Upper lobe of left lung (tissue), 6 donors: Measurements from ENCODE around the gene MYL10. TPM values are rescaled to one million over a fixed set of nuclear protein-coding genes. Genes with fewer than 3 reads are reported as not detected.

Experiments
- ATAC-seq, 2 donors: fragments of 200-7000 bp; cut with Tn5 transposase; one replicate each; pipeline ENCODE4 v1.9.1; 2022; ENCODE audit warnings: mild to moderate bottlenecking in 2 of 2, moderate library complexity in 2 of 2; ENCODE audit not compliant: low FRiP score in 2 of 2
- DNase-seq, 2 donors: peaks; one replicate each; pipeline ENCODE4 v3.0.0-alpha.2; 2019 to 2020
- H3K27ac ChIP-seq, 4 donors: fragments of 200-600 bp; sonication (generic); one replicate each; pipeline ENCODE4 v1.5.1; 2016 to 2019
- H3K27me3 ChIP-seq, 4 donors: fragments of 200-600 bp; sonication (generic); one replicate each; pipeline ENCODE4 v1.5.1; 2017 to 2019
- H3K36me3 ChIP-seq, 4 donors: fragments of 200-600 bp; sonication (generic); one replicate each; pipeline ENCODE4 v1.5.1; 2016 to 2019
- H3K4me1 ChIP-seq, 4 donors: fragments of 200-600 bp; sonication (generic); one replicate each; pipeline ENCODE4 v1.5.1; 2018 to 2019
- H3K4me3 ChIP-seq, 4 donors: fragments of 200-600 bp; sonication (generic); one replicate each; pipeline ENCODE4 v1.5.1; 2017 to 2019; ENCODE audit warnings: mild to moderate bottlenecking in 2 of 4, moderate library complexity in 1 of 4
- H3K9me3 ChIP-seq, 4 donors: fragments of 200-600 bp; sonication (generic); one replicate each; pipeline ENCODE4 v1.5.1; 2018 to 2019
- CTCF ChIP-seq, 6 experiments: fragments of 450-650 bp in 4 of 6; fragments of 200-600 bp in 2 of 6; sonication (generic) in 2 of 6; IDR thresholded peaks; one replicate each; pipeline ENCODE4 v1.5.1; 2016 to 2019; ENCODE audit warnings: antibody characterized with exemption in 6 of 6
- EP300 ChIP-seq, 4 donors: sonication (generic); formaldehyde crosslinking; IDR thresholded peaks; one replicate each; pipeline ENCODE4 v1.5.1; 2017; ENCODE audit warnings: antibody characterized with exemption in 4 of 4, control low read depth in 2 of 4
- POLR2A ChIP-seq, 4 donors: fragments of 450-650 bp; IDR thresholded peaks; one replicate each; pipeline ENCODE4 v1.5.1; 2016 to 2017; ENCODE audit warnings: antibody characterized with exemption in 4 of 4, mild to moderate bottlenecking in 2 of 4
- POLR2AphosphoS5 ChIP-seq, 2 donors: sonication (generic); formaldehyde crosslinking; IDR thresholded peaks; one replicate each; pipeline ENCODE4 v1.5.1; 2017; ENCODE audit warnings: antibody characterized with exemption in 2 of 2
- WGBS, 2 donors: methylation state at CpG; one replicate each; pipeline ENCODE4 v1.1.5; 2017 to 2018; 5-methylcytosine and 5-hydroxymethylcytosine counted together
- total RNA-seq, 6 donors: library from RNA; depleted of rRNA in 4 of 6; stranded (reverse); fragments of >200 nt in 4 of 6; gene quantifications; one replicate each; pipeline versions ENCODE4 v1.1.0 to v1.2.1, GENCODE V29; 2016 to 2021
- donor health status: DM: no; HTN: no; CAD: no; lungs with moderate emphysema.
- donor health status: DM: no; HTN: yes; CAD: no; lungs with severe emphysema.

The MYL10 gene
- total RNA-seq, 6 donors from 2014 or later = not detected

- Histone ChIP-seq H3K9me3 (no peaks in the 10 kb centered on the region), H3K27ac (no peak overlapping the region), H3K27me3 (no peaks in the 10 kb centered on the region), H3K4me1 (no peaks in the 10 kb centered on the region), H3K36me3 (no peaks in the 10 kb centered on the region), H3K4me3 (no peak overlapping the region)
- no peak for DNase-seq
- WGBS, 2 donors = 84 to 86% methylated on average over 6 of the region's 6 CpGs
- ATAC-seq = no peak
- TF ChIP-seq EP300 (IDR thresholded peaks at IDR 0.05) = no peak
- no peak for TF ChIP-seq POLR2A (IDR thresholded peaks at IDR 0.05)
- no peak for TF ChIP-seq CTCF (IDR thresholded peaks at IDR 0.05)
- no peak for TF ChIP-seq POLR2AphosphoS5 (IDR thresholded peaks at IDR 0.05)
Observed at GRCh38 chr7:101663747-101664146, 34.7 kb upstream of the MYL10 start.

GRCh38 chr7:101662447-101662998 is 33.4 kb upstream of the MYL10 start:
- no peaks in the 10 kb centered on the region for H3K4me1 ChIP-seq
- no peaks in the 10 kb centered on the region for H3K36me3 ChIP-seq
- 54% methylated on average over 9 of the region's 9 CpGs for WGBS, 2 donors
- H3K27me3 ChIP-seq = no peaks in the 10 kb centered on the region
- ATAC-seq (no peak), DNase-seq (no peak)
- H3K4me3 ChIP-seq = no peak overlapping the region
- TF ChIP-seq CTCF (IDR thresholded peaks at IDR 0.05) (no peak), POLR2A (IDR thresholded peaks at IDR 0.05) (no peak), EP300 (IDR thresholded peaks at IDR 0.05) (no peak), POLR2AphosphoS5 (IDR thresholded peaks at IDR 0.05) (no peak)
- H3K27ac ChIP-seq = no peak overlapping the region
- H3K9me3 ChIP-seq = no peaks in the 10 kb centered on the region

- no peak for TF ChIP-seq POLR2A (IDR thresholded peaks at IDR 0.05)
- no peak for TF ChIP-seq EP300 (IDR thresholded peaks at IDR 0.05)
- no peak for TF ChIP-seq POLR2AphosphoS5 (IDR thresholded peaks at IDR 0.05)
- TF ChIP-seq CTCF (IDR thresholded peaks at IDR 0.05) = no peak
- Histone ChIP-seq H3K27ac (no peak overlapping the region), H3K27me3 (no peaks in the 10 kb centered on the region), H3K36me3 (no peaks in the 10 kb centered on the region), H3K4me1 (no peaks in the 10 kb centered on the region), H3K9me3 (no peaks in the 10 kb centered on the region), H3K4me3 (no peak overlapping the region)
- DNase-seq (no peak), ATAC-seq (no peak)
- WGBS, 2 donors = 84 to 89% methylated on average over 2 of the region's 2 CpGs
Observed at GRCh38 chr7:101659706-101660105, 30.6 kb upstream of the MYL10 start.

GRCh38 chr7:101657171-101657570 is 28.1 kb upstream of the MYL10 start:
- Histone ChIP-seq H3K36me3 (no peaks in the 10 kb centered on the region), H3K9me3 (no peaks in the 10 kb centered on the region), H3K27me3 (no peaks in the 10 kb centered on the region), H3K4me1 (no peaks in the 10 kb centered on the region), H3K27ac (no peak overlapping the region), H3K4me3 (no peak overlapping the region)
- WGBS, 2 donors = 79 to 89% methylated on average over 5 of the region's 5 CpGs
- TF ChIP-seq POLR2A (IDR thresholded peaks at IDR 0.05) = no peak
- TF ChIP-seq EP300 (IDR thresholded peaks at IDR 0.05) = no peak
- TF ChIP-seq CTCF (IDR thresholded peaks at IDR 0.05) = no peak
- TF ChIP-seq POLR2AphosphoS5 (IDR thresholded peaks at IDR 0.05) = no peak
- no peak for DNase-seq
- ATAC-seq = no peak

GRCh38 chr7:101651112-101651511 is 22.0 kb upstream of the MYL10 start:
- no peak for DNase-seq
- H3K4me1 ChIP-seq = no peaks in the 10 kb centered on the region
- WGBS, 2 donors = 65 to 70% methylated on average over 4 of the region's 4 CpGs
- H3K27me3 ChIP-seq = no peaks in the 10 kb centered on the region
- no peak for ATAC-seq
- no peaks in the 10 kb centered on the region for H3K9me3 ChIP-seq
- no peak for TF ChIP-seq EP300 (IDR thresholded peaks at IDR 0.05)
- no peak for TF ChIP-seq POLR2AphosphoS5 (IDR thresholded peaks at IDR 0.05)
- no peak for TF ChIP-seq CTCF (IDR thresholded peaks at IDR 0.05)
- no peak for TF ChIP-seq POLR2A (IDR thresholded peaks at IDR 0.05)
- H3K36me3 ChIP-seq = no peaks in the 10 kb centered on the region
- H3K4me3 ChIP-seq = no peak overlapping the region
- no peak overlapping the region for H3K27ac ChIP-seq
